HFFc6 (cell line): ENCODE data around the gene WFDC10B. TPM values are rescaled to one million over a fixed set of nuclear protein-coding genes. Genes with fewer than 3 reads are reported as not detected.
"Not testable (repeated sequence)": the region's sequence is repeated elsewhere in the genome, so short reads cannot be mapped to it uniquely, and the experiment has no call there.

Experiments
- DNase-seq: peaks from one replicate; pipeline ENCODE4 v3.0.0-alpha.2; 2018
- H3K27ac Mint-ChIP-seq: 2 replicates; pipeline ENCODE4 v1.8.0; 2020; ENCODE audit warnings: mild to moderate bottlenecking, mixed read lengths
- H3K27me3 Mint-ChIP-seq: 2 replicates; pipeline ENCODE4 v1.8.0; 2021; ENCODE audit warnings: mild to moderate bottlenecking, moderate library complexity, mixed read lengths; ENCODE audit not compliant: insufficient read depth
- H3K36me3 Mint-ChIP-seq: 2 replicates; pipeline ENCODE4 v1.8.0; 2021; ENCODE audit warnings: low read depth, mixed read lengths
- H3K4me1 Mint-ChIP-seq: 2 replicates; pipeline ENCODE4 v1.8.0; 2020; ENCODE audit warnings: low read depth, mixed read lengths
- H3K4me3 Mint-ChIP-seq: 2 replicates; pipeline ENCODE4 v1.8.0; 2020; ENCODE audit warnings: mild to moderate bottlenecking, moderate library complexity, mixed read lengths
- H3K9me3 Mint-ChIP-seq: 2 replicates; pipeline ENCODE4 v1.8.0; 2020; ENCODE audit warnings: mild to moderate bottlenecking, mixed read lengths
- total RNA-seq, 6 experiments: library from RNA; stranded (reverse); fragmentation: NEBNext Ultra II Directional; extraction: Animal tissue kit (Norgen Biotek cat#: 25700); gene quantifications; 2 replicates in 1 of 6; 3 replicates in 5 of 6; pipeline ENCODE4 v1.2.3, GENCODE V29; 2021
- TF ChIP-seq, protein P1 (sequence below): fragments of 200-600 bp; sonication (generic); IDR thresholded peaks from 2 replicates; pipeline ENCODE4 v1.5.0; 2021; ENCODE audit warnings: antibody characterized with exemption, mild to moderate bottlenecking

WFDC10B gene
- total RNA-seq, 6 experiments from 2014 or later: not detected

- Mint-ChIP-seq H3K36me3 (no peaks in the 10 kb centered on the region), H3K27ac (no peak within 1 kb of the TSS), H3K4me3 (no peak within 1 kb of the TSS), H3K27me3 (peaks cover 9% of the 10 kb centered on the region; the same call in 1 of the 2 replicates), H3K4me1 (no peaks in the 10 kb centered on the region), H3K9me3 (no peaks in the 10 kb centered on the region)
- TF ChIP-seq, protein P1, sequence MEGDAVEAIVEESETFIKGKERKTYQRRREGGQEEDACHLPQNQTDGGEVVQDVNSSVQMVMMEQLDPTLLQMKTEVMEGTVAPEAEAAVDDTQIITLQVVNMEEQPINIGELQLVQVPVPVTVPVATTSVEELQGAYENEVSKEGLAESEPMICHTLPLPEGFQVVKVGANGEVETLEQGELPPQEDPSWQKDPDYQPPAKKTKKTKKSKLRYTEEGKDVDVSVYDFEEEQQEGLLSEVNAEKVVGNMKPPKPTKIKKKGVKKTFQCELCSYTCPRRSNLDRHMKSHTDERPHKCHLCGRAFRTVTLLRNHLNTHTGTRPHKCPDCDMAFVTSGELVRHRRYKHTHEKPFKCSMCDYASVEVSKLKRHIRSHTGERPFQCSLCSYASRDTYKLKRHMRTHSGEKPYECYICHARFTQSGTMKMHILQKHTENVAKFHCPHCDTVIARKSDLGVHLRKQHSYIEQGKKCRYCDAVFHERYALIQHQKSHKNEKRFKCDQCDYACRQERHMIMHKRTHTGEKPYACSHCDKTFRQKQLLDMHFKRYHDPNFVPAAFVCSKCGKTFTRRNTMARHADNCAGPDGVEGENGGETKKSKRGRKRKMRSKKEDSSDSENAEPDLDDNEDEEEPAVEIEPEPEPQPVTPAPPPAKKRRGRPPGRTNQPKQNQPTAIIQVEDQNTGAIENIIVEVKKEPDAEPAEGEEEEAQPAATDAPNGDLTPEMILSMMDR: no peak
- no peak for DNase-seq
Observed at GRCh38 chr20:45701873-45702272, 2.9 kb downstream of the WFDC10B start, which contains the start of gene WFDC13. TSS of gene WFDC13 (plus strand) at chr20:45702038. CDS start at chr20:45702124, 86 bp downstream.

- Mint-ChIP-seq H3K4me1 (no peaks in the 10 kb centered on the region), H3K27ac (no peak overlapping the region), H3K4me3 (no peak overlapping the region), H3K27me3 (peaks cover 9% of the 10 kb centered on the region; the same call in 1 of the 2 replicates), H3K36me3 (no peaks in the 10 kb centered on the region), H3K9me3 (no peaks in the 10 kb centered on the region)
- TF ChIP-seq, protein P1: no peak
- no peak for DNase-seq
Observed at GRCh38 chr20:45701104-45701503, 3.7 kb downstream of the WFDC10B start.

- H3K27me3 Mint-ChIP-seq: peaks cover 12% of the 10 kb centered on the region
- no peak overlapping the region for H3K4me3 Mint-ChIP-seq
- no peak for DNase-seq
- peaks cover 4% of the 10 kb centered on the region; the same call in 1 of the 2 replicates for H3K9me3 Mint-ChIP-seq
- H3K36me3 Mint-ChIP-seq: no peaks in the 10 kb centered on the region
- TF ChIP-seq, protein P1: no peak
- no peak overlapping the region for H3K27ac Mint-ChIP-seq
- no peaks in the 10 kb centered on the region; the same call in 1 of the 2 replicates for H3K4me1 Mint-ChIP-seq
Observed at GRCh38 chr20:45695496-45695895, 9.3 kb downstream of the WFDC10B start.

GRCh38 chr20:45693346-45693745, 11.5 kb downstream of the WFDC10B start:
- not testable (repeated sequence) for DNase-seq, H3K4me1 Mint-ChIP-seq, H3K27ac Mint-ChIP-seq, H3K4me3 Mint-ChIP-seq, H3K36me3 Mint-ChIP-seq, H3K9me3 Mint-ChIP-seq, H3K27me3 Mint-ChIP-seq

- TF ChIP-seq, protein P1: no peak
- Mint-ChIP-seq H3K27me3 (no peaks in the 10 kb centered on the region), H3K36me3 (no peaks in the 10 kb centered on the region), H3K4me1 (no peaks in the 10 kb centered on the region), H3K9me3 (peaks cover 8% of the 10 kb centered on the region; the same call in 1 of the 2 replicates), H3K27ac (no peak overlapping the region), H3K4me3 (no peak overlapping the region)
- no peak for DNase-seq
Observed at GRCh38 chr20:45685896-45686295, 18.9 kb downstream of the WFDC10B start.

GRCh38 chr20:45679650-45680049, 25.2 kb downstream of the WFDC10B start:
- H3K9me3 Mint-ChIP-seq: peaks cover 6% of the 10 kb centered on the region; the same call in 1 of the 2 replicates
- no peaks in the 10 kb centered on the region for H3K36me3 Mint-ChIP-seq
- H3K27ac Mint-ChIP-seq: no peak overlapping the region
- TF ChIP-seq, protein P1: no peak
- H3K4me3 Mint-ChIP-seq: no peak overlapping the region
- no peak for DNase-seq
- no peaks in the 10 kb centered on the region; the same call in 1 of the 2 replicates for H3K27me3 Mint-ChIP-seq
- no peaks in the 10 kb centered on the region for H3K4me1 Mint-ChIP-seq
